ENCODE data around the gene ARMH3.

DNA sequence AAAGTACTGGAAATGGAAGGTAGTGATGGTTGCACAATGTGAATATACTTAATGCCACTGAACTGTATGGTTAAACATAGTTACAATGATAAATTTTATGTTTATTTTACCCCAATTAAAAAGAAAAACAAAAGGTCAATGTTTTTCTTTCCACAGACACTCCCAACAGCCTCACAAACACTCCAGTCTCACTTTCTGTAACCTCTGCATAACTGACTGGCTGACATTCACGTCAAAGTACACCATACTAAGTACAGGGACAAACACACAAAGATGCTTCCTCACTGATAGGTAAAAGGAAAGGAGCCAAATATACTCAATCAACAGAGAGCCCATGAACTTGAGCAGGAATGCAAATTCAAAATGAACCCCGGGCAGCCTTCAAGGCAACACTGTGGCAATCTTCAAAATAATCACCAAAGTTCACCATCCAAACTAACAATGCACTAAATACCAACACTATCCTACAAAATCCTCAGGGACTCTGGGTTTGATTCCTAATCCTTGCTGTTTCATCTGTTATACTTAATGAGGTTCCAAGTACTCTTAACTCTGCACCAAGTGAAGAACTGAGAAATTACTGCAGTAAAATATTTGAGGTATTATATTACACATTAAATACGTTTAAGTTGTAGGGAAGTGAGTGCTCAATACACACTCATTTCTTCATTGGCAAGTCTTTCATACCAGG lies 90.8 kb downstream of the ARMH3 start:
- TF ChIP-seq EZH2 (IDR thresholded peaks at IDR 0.05; ENCODE audit: low read length, unreplicated experiment) (no peak), EZH2phosphoT487 (IDR thresholded peaks at IDR 0.05; ENCODE audit: borderline replicate concordance, low read length) (no peak)
- TF ChIP-seq, protein P1, sequence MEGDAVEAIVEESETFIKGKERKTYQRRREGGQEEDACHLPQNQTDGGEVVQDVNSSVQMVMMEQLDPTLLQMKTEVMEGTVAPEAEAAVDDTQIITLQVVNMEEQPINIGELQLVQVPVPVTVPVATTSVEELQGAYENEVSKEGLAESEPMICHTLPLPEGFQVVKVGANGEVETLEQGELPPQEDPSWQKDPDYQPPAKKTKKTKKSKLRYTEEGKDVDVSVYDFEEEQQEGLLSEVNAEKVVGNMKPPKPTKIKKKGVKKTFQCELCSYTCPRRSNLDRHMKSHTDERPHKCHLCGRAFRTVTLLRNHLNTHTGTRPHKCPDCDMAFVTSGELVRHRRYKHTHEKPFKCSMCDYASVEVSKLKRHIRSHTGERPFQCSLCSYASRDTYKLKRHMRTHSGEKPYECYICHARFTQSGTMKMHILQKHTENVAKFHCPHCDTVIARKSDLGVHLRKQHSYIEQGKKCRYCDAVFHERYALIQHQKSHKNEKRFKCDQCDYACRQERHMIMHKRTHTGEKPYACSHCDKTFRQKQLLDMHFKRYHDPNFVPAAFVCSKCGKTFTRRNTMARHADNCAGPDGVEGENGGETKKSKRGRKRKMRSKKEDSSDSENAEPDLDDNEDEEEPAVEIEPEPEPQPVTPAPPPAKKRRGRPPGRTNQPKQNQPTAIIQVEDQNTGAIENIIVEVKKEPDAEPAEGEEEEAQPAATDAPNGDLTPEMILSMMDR (conservative IDR thresholded peaks at IDR 0.05; ENCODE audit: low read depth, low read length): no peak

All from PC-3 (cell line).